ENCODE results near the gene VWA3A.

- TF ChIP-seq CTCF (IDR thresholded peaks at IDR 0.05; ENCODE audit: low read depth, low read length, poor library complexity, severe bottlenecking), result no peak
- TF ChIP-seq EZH2phosphoT487 (IDR thresholded peaks at IDR 0.05; ENCODE audit: borderline replicate concordance, low read length), result no peak
Measured at GRCh38 chr16:22139008-22139407, 46.7 kb downstream of the VWA3A start.

Measured in DOHH2 (cell line).